BE2C (cell line): ENCODE results near the gene CLASRP.
"Not testable (repeated sequence)": the region's sequence is repeated elsewhere in the genome, so short reads cannot be mapped to it uniquely, and the experiment has no call there.

ENCODE experiments used
- DNase-seq: peaks from one replicate; pipeline ENCODE4 v3.0.0-alpha.2; 2020
- H3K27me3 ChIP-seq: fragments of 250-450 bp; sonication (Bioruptor Pico); 2 replicates; pipeline ENCODE4 v1.5.1; 2020; ENCODE audit warnings: mild to moderate bottlenecking
- H3K36me3 ChIP-seq: fragments of 250-450 bp; sonication (Bioruptor Pico); 2 replicates; pipeline ENCODE4 v1.5.1; 2020; ENCODE audit warnings: mild to moderate bottlenecking
- H3K4me1 ChIP-seq: fragments of 250-450 bp; sonication (Bioruptor Pico); 2 replicates; pipeline ENCODE4 v1.5.1; 2020
- H3K4me3 ChIP-seq: 2 replicates; pipeline ENCODE4 v1.5.1; 2011; ENCODE audit warnings: low read depth, low read length
- H3K9me3 ChIP-seq: fragments of 250-450 bp; sonication (Bioruptor Pico); 2 replicates; pipeline ENCODE4 v1.5.1; 2020
- TF ChIP-seq, protein P1 (sequence below): IDR thresholded peaks from 2 replicates; pipeline ENCODE4 v1.5.1; 2012; ENCODE audit warnings: mild to moderate bottlenecking, low read depth, low read length

Gene CLASRP

DNA sequence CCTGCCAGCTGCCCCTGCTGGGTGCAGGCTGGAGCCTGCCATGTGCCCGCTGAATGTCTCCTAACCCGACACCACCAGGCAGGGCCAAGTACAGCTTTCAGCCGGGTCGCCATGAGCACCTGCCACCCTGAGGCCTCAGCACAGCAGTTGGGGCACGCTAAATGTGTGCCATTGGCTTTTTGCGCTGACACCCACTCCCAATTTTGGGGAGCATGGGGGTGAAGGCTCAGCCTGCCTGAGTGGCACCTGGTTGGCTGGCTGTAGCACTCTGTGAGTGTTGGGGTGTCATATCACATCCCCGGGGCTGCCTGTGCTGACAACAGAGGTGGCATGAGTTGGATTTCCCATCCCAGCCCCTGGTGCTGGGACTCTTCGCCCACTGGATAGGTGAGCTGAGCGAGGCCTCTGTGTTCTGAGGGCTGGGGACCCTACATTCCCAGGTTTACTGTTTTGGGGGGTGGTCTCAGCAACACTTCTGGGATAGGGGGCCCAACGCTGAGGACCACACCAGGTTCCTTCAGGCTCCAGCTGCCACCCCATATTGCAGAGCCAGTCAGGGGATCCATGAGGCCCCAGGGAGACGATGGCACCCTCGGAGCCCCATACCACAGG, 44.8 kb upstream of the CLASRP start:
- no peaks in the 10 kb centered on the region for H3K9me3 ChIP-seq
- no peaks in the 10 kb centered on the region for H3K4me1 ChIP-seq
- H3K4me3 ChIP-seq = no peak overlapping the region
- TF ChIP-seq, protein P1, sequence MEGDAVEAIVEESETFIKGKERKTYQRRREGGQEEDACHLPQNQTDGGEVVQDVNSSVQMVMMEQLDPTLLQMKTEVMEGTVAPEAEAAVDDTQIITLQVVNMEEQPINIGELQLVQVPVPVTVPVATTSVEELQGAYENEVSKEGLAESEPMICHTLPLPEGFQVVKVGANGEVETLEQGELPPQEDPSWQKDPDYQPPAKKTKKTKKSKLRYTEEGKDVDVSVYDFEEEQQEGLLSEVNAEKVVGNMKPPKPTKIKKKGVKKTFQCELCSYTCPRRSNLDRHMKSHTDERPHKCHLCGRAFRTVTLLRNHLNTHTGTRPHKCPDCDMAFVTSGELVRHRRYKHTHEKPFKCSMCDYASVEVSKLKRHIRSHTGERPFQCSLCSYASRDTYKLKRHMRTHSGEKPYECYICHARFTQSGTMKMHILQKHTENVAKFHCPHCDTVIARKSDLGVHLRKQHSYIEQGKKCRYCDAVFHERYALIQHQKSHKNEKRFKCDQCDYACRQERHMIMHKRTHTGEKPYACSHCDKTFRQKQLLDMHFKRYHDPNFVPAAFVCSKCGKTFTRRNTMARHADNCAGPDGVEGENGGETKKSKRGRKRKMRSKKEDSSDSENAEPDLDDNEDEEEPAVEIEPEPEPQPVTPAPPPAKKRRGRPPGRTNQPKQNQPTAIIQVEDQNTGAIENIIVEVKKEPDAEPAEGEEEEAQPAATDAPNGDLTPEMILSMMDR = no peak
- DNase-seq = no peak
- H3K36me3 ChIP-seq = peaks cover 11% of the 10 kb centered on the region
- no peaks in the 10 kb centered on the region for H3K27me3 ChIP-seq

GRCh38 chr19:44998025-44998424, 40.8 kb upstream of the CLASRP start:
- TF ChIP-seq, protein P1 = no peak
- no peaks in the 10 kb centered on the region for H3K9me3 ChIP-seq
- no peak overlapping the region for H3K4me3 ChIP-seq
- DNase-seq = no peak
- H3K27me3 ChIP-seq = no peaks in the 10 kb centered on the region
- H3K36me3 ChIP-seq = no peaks in the 10 kb centered on the region; the same call in 1 of the 2 replicates
- H3K4me1 ChIP-seq = 0 out of 2 replicates have a peak, but pooled peaks cover 3% of the 10 kb centered on the region

DNA sequence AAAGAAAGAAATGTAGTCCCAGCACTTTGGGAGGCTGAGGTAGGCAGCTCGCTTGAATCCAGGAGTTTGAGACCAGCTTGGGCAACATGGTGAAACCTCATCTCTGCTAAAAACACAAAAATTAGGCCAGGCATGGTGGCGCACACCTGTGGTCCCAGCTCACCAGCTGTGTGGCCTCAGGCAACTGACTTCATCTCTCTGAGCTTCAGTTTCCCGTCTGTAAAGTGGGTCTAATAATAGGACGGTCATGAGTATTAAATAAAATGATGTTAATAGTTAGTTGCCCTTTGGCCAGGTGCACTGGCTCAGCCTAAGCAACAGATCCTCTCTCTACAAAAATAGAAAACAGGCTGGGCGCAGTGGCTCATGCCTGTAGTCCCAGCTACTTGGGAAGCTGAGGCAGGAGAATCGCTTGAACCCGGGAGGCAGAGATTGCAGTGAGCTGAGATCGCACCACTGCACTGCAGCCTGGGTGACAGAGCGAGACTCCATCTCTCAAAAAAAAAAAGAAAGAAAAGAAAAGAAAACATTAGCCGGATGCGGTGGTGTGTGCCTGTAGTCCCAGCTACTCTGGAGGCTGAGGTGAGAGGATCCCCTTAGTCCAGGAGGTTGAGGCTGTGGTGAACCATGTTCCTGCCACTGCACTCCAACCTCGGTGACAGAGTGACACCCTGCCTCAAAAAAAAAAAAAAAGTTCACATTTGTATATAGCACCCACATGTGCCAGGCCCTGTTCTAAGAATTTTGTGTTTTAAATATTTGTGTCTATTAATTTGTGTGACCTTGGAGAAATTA, 39.5 kb upstream of the CLASRP start:
- DNase-seq, H3K27me3 ChIP-seq, H3K9me3 ChIP-seq, H3K4me3 ChIP-seq, H3K4me1 ChIP-seq, H3K36me3 ChIP-seq: not testable (repeated sequence)

GRCh38 chr19:45000665-45001064, 38.2 kb upstream of the CLASRP start:
- not testable (repeated sequence) for H3K9me3 ChIP-seq, H3K4me3 ChIP-seq, H3K36me3 ChIP-seq, H3K27me3 ChIP-seq, DNase-seq, H3K4me1 ChIP-seq

DNA sequence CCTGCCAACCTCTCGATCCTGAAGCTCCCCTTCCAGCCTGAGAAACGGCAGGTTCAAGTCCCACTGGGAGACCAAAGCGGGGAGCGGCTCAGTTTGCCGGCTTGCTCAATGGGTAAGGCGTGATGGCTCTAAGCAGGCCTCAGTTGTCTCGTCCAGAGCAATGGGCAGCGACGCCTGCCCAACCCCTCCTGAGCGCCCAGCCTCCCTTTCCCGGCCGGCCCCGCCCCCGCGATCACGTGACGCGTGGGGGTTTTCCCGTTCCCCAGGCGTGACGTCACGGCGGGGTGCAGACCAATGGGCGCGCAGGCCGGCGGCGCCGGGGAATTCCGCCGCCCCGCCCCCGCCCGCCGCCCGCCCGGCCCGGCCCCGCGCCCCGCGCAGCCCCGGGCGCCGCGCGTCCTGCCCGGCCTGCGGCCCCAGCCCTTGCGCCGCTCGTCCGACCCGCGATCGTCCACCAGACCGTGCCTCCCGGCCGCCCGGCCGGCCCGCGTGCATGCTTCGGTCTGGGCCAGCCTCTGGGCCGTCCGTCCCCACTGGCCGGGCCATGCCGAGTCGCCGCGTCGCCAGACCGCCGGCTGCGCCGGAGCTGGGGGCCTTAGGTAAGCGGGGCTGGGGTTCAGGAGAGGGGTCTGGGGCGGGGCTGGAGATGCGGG, 37.6 kb upstream of the CLASRP start, which contains the start of gene RELB:
RELB (plus strand) TSS at position 378 of the 653 bp plus-strand sequence; CDS start at position 494, 116 bp downstream.
- DNase-seq = peak; percentile 96
- no peaks in the 10 kb centered on the region for H3K9me3 ChIP-seq
- H3K4me3 ChIP-seq = peak within 1 kb of the TSS; percentile 59
- no peaks in the 10 kb centered on the region for H3K27me3 ChIP-seq
- TF ChIP-seq, protein P1 = no peak
- no peaks in the 10 kb centered on the region for H3K36me3 ChIP-seq
- 0 out of 2 replicates have a peak, but pooled peaks cover 3% of the 10 kb centered on the region for H3K4me1 ChIP-seq

DNA sequence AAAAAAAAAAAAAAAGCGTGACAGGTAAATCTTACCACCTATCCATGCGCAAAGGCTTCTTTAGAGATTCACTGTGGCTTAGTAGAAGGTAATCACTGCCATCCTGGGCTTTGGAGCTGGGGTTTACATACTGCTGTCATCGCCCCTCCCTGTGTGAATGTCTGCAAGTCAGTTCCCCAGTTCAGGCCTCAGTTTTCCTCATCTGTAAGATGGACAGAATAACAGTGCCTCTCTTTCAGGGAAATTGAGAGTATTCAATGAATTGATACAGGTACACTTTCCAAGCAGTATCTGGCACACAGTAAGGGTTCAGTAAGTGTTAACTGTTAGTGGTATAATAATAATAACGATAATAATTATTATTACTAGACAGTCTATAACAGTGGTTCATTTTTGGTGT, 35.4 kb upstream of the CLASRP start:
- Histone ChIP-seq H3K9me3 (no peaks in the 10 kb centered on the region), H3K4me1 (0 out of 2 replicates have a peak, but pooled peaks cover 3% of the 10 kb centered on the region), H3K4me3 (no peak overlapping the region), H3K36me3 (no peaks in the 10 kb centered on the region), H3K27me3 (no peaks in the 10 kb centered on the region)
- TF ChIP-seq, protein P1 = no peak
- DNase-seq = no peak

- no peak overlapping the region for H3K4me3 ChIP-seq
- no peaks in the 10 kb centered on the region for H3K36me3 ChIP-seq
- no peak for DNase-seq
- TF ChIP-seq, protein P1 = no peak
- H3K9me3 ChIP-seq = no peaks in the 10 kb centered on the region
- no peaks in the 10 kb centered on the region for H3K27me3 ChIP-seq
- peaks cover 8% of the 10 kb centered on the region; the same call in 1 of the 2 replicates for H3K4me1 ChIP-seq
Observed at GRCh38 chr19:45005787-45006186, 33.1 kb upstream of the CLASRP start.
